Sigmoid colon (tissue), 7 donors: Measurements from ENCODE around the gene FADD. TPM values are rescaled to one million over a fixed set of nuclear protein-coding genes. Genes with fewer than 3 reads are reported as not detected.
"Not testable (repeated sequence)": the region's sequence is repeated elsewhere in the genome, so short reads cannot be mapped to it uniquely, and the experiment has no call there.

ENCODE experiments used
- DNase-seq: peaks from one replicate; pipeline ENCODE4 v3.0.0-alpha.2; 2019
- H3K27ac ChIP-seq, 4 donors: fragments of 200-600 bp; sonication (generic); one replicate each; pipeline ENCODE4 v1.5.1; 2016 to 2019; ENCODE audit warnings: mild to moderate bottlenecking in 1 of 4
- H3K27me3 ChIP-seq, 3 donors: fragments of 200-600 bp; sonication (generic); one replicate each; pipeline ENCODE4 v1.5.1; 2019; ENCODE audit warnings: mild to moderate bottlenecking in 1 of 3
- H3K36me3 ChIP-seq, 4 donors: fragments of 200-600 bp; sonication (generic); one replicate each; pipeline ENCODE4 v1.5.1; 2016 to 2019
- H3K4me1 ChIP-seq, 4 donors: fragments of 200-600 bp; sonication (generic); one replicate each; pipeline ENCODE4 v1.5.1; 2017 to 2019
- H3K4me3 ChIP-seq, 4 donors: fragments of 200-600 bp; sonication (generic); one replicate each; pipeline ENCODE4 v1.5.1; 2017 to 2019; ENCODE audit warnings: mild to moderate bottlenecking in 2 of 4, moderate library complexity in 1 of 4
- H3K9me3 ChIP-seq, 4 donors: fragments of 200-600 bp in 3 of 4; sonication (generic) in 3 of 4; one replicate each; pipeline versions ENCODE4 v1.5.1 to v1.6.1; 2013 to 2019
- EP300 ChIP-seq, 4 donors: sonication (generic); formaldehyde crosslinking; IDR thresholded peaks; one replicate each; pipeline ENCODE4 v1.6.1; 2017; ENCODE audit warnings: antibody characterized with exemption in 4 of 4
- POLR2A ChIP-seq, 2 donors: fragments of 450-650 bp; IDR thresholded peaks; one replicate each; pipeline ENCODE4 v1.6.1; 2016; ENCODE audit warnings: antibody characterized with exemption in 2 of 2, mild to moderate bottlenecking in 2 of 2, moderate library complexity in 2 of 2
- POLR2AphosphoS5 ChIP-seq, 4 donors: sonication (generic); formaldehyde crosslinking; IDR thresholded peaks; one replicate each; pipeline ENCODE4 v1.6.1; 2017; ENCODE audit warnings: antibody characterized with exemption in 4 of 4
- WGBS, 2 donors: extraction: QIAGEN DNeasy Blood & Tissue Kit; methylation state at CpG; one replicate each; pipeline ENCODE4 v1.1.7; 2013; 5-methylcytosine and 5-hydroxymethylcytosine counted together
- intact Hi-C: fragments of 100-400 bp; cut with DNase I; formaldehyde crosslinking; loops from one replicate; pipeline ENCODE4 v1.15.1; 2023
- polyA plus RNA-seq, 3 donors: library from polyadenylated mRNA; stranded (reverse); fragments of 200-250 nt; gene quantifications; one replicate each; pipeline ENCODE4 v1.2.3, GENCODE V29; 2013
- total RNA-seq, 4 donors: library from RNA; depleted of rRNA; stranded (reverse); fragments of >200 nt; gene quantifications; one replicate each; pipeline ENCODE4 v1.1.0, GENCODE V29; 2016
- TF ChIP-seq, protein P1 (sequence below), 4 experiments: fragments of 450-650 bp in 3 of 4; fragments of 200-600 bp in 1 of 4; IDR thresholded peaks; one replicate each; pipeline ENCODE4 v1.5.1; 2016 to 2019; ENCODE audit warnings: antibody characterized with exemption in 4 of 4, mild to moderate bottlenecking in 3 of 4, moderate library complexity in 2 of 4
- donor health status: healthy with polysubstance abuse.
- donor health status: Bipolar disorder and iron deficiency.
- donor health status: healthy.

The FADD gene
- total and polyA plus RNA-seq, 7 donors: 11.5 to 35.5 (median 20.4) TPM

- peaks cover 0 to 25% (median 20%) of the 10 kb centered on the region in 4 donors for H3K4me1 ChIP-seq
- H3K36me3 ChIP-seq: peaks cover 0 to 6% (median 3%) of the 10 kb centered on the region in 4 donors
- WGBS, 2 donors: 67 to 81% methylated on average over 10 of the region's 10 CpGs
- intact Hi-C loops: loop anchor here (5.0 kb wide), 2 partner anchors 197 to 523 kb away; partner anchors contain the start of genes CTTN and LTO1
- no peaks in the 10 kb centered on the region for H3K9me3 ChIP-seq
- no peaks in the 10 kb centered on the region for H3K27me3 ChIP-seq
- H3K27ac ChIP-seq: no peak overlapping the region
- DNase-seq: no peak
- no peak overlapping the region for H3K4me3 ChIP-seq
- TF ChIP-seq POLR2A (IDR thresholded peaks at IDR 0.05): no peak
Measured at GRCh38 chr11:70200212-70200844, 2.8 kb upstream of the FADD start.

GRCh38 chr11:70201047-70201446 is 2.0 kb upstream of the FADD start:
- H3K4me3 ChIP-seq, H3K27ac ChIP-seq, H3K27me3 ChIP-seq, H3K9me3 ChIP-seq, DNase-seq: not testable (repeated sequence)
- intact Hi-C loops: loop anchor here (5.0 kb wide), 2 partner anchors 196 to 524 kb away; partner anchors contain the start of genes CTTN and LTO1
- peaks cover 0 to 10% (median 4%) of the 10 kb centered on the region in 4 donors for H3K36me3 ChIP-seq
- peaks cover 0 to 25% (median 21%) of the 10 kb centered on the region in 4 donors for H3K4me1 ChIP-seq
- 94 to 95% methylated on average over 3 of the region's 3 CpGs for WGBS, 2 donors

DNA sequence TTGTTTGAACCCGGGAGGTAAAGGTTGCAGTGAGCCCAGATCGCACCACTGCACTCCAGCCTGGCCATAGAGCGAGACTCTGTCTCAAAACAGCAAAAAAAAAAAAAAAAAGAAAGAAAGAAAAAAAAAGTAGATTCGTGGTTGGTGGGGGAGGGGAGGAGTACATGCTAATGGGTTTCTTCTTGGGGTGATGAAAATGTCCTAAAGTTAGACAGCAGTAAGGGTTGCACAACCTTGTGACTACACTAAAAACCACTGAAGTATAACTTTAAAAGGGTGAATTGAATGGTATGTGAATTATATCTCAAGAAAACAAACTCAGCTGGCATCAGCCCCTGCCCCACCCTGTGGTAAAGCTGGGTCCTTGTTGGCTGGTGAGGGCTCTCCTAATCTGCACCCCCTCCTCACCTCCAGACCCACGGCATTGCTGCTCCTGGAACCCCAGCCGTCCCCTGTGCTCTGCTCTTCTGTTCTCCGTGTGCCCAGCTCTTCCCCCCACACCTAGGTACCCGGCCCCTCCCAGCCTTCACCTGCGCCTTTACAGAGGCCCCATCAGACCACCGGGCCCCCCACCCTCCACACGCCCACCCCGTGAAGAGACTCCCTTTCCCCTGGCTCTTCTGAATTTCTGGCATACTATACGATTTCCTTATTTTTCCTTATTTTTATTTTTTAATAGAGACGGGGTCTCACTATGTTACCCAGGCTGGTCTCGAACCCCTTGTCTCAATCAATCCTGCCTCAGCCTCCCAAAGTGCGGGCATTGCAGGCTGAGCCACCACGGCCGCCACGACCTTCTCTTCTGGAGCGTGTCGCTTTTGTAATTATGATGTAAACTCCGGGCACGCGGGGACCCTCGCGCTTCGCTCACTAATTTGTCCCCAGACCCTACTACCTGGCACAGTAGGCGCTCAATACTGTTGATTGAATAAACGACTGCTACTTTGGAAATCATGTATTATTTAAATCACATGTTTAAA is 924 bp upstream of the FADD start:
- intact Hi-C loops: loop anchor here (2.0 to 5.0 kb wide), 3 partner anchors 69 to 525 kb away; partner anchors contain the start of genes CTTN, LTO1 and PPFIA1
- peak overlapping the region; percentile 77 to 95 (median 82) for H3K4me3 ChIP-seq
- no peaks in the 10 kb centered on the region for H3K9me3 ChIP-seq
- peak overlapping the region; percentile 92 to 93 (median 92) for H3K27ac ChIP-seq
- peaks cover 0 to 25% (median 21%) of the 10 kb centered on the region in 4 donors for H3K4me1 ChIP-seq
- DNase-seq: no peak
- peaks cover 1 to 21% (median 13%) of the 10 kb centered on the region in 4 donors for H3K36me3 ChIP-seq
- no peaks in the 10 kb centered on the region for H3K27me3 ChIP-seq
- TF ChIP-seq POLR2A (IDR thresholded peaks at IDR 0.05) (no peak), POLR2AphosphoS5 (IDR thresholded peaks at IDR 0.05) (no peak), EP300 (IDR thresholded peaks at IDR 0.05) (no peak)
- TF ChIP-seq, protein P1, sequence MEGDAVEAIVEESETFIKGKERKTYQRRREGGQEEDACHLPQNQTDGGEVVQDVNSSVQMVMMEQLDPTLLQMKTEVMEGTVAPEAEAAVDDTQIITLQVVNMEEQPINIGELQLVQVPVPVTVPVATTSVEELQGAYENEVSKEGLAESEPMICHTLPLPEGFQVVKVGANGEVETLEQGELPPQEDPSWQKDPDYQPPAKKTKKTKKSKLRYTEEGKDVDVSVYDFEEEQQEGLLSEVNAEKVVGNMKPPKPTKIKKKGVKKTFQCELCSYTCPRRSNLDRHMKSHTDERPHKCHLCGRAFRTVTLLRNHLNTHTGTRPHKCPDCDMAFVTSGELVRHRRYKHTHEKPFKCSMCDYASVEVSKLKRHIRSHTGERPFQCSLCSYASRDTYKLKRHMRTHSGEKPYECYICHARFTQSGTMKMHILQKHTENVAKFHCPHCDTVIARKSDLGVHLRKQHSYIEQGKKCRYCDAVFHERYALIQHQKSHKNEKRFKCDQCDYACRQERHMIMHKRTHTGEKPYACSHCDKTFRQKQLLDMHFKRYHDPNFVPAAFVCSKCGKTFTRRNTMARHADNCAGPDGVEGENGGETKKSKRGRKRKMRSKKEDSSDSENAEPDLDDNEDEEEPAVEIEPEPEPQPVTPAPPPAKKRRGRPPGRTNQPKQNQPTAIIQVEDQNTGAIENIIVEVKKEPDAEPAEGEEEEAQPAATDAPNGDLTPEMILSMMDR (IDR thresholded peaks at IDR 0.05): no peak
- WGBS, 2 donors: 75 to 83% methylated on average over 29 of the region's 29 CpGs

- Histone ChIP-seq H3K27ac (peak overlapping the region; percentile 92 to 93 (median 92)), H3K9me3 (no peaks in the 10 kb centered on the region), H3K4me1 (peaks cover 0 to 25% (median 21%) of the 10 kb centered on the region in 4 donors), H3K36me3 (peaks cover 8 to 39% (median 20%) of the 10 kb centered on the region in 4 donors), H3K27me3 (no peaks in the 10 kb centered on the region), H3K4me3 (peak overlapping the region; percentile 77 to 95 (median 82))
- TF ChIP-seq POLR2AphosphoS5 (IDR thresholded peaks at IDR 0.05) (peak in 1 of 4 donors; percentile 27), POLR2A (IDR thresholded peaks at IDR 0.05) (no peak)
- intact Hi-C loops: loop anchor here (2.0 to 5.0 kb wide), 3 partner anchors 67 to 527 kb away; partner anchors contain the start of genes CTTN, LTO1 and PPFIA1
- WGBS, 2 donors: 2 to 7% methylated on average over 30 of the region's 30 CpGs
- DNase-seq: peak; percentile 79
Measured at GRCh38 chr11:70203751-70204465, 812 bp downstream of the FADD start.

- TF ChIP-seq POLR2AphosphoS5 (IDR thresholded peaks at IDR 0.05): no peak
- TF ChIP-seq, protein P1 (IDR thresholded peaks at IDR 0.05): no peak
- TF ChIP-seq EP300 (IDR thresholded peaks at IDR 0.05): no peak
- Histone ChIP-seq H3K4me3 (peak overlapping the region; percentile 77 to 95 (median 82)), H3K36me3 (peaks cover 8 to 43% (median 20%) of the 10 kb centered on the region in 4 donors), H3K9me3 (no peaks in the 10 kb centered on the region), H3K4me1 (peaks cover 0 to 25% (median 21%) of the 10 kb centered on the region in 4 donors), H3K27me3 (no peaks in the 10 kb centered on the region), H3K27ac (peak overlapping the region; percentile 92 to 93 (median 92))
- DNase-seq: no peak
- intact Hi-C loops: loop anchor here (5.0 kb wide), 2 partner anchors 193 to 527 kb away; partner anchors contain the start of genes CTTN and LTO1
- WGBS, 2 donors: 10 to 49% methylated on average over 4 of the region's 4 CpGs
Measured at GRCh38 chr11:70204466-70204799, 1.3 kb downstream of the FADD start.
